Activated naive CD8-positive, alpha-beta T cell (primary cell): ENCODE measurements around the gene JMJD1C.
A peak's percentile ranks its signal among the peaks of the same experiment; 100 is the strongest.

Experiments used
- H3K27ac Mint-ChIP-seq: one replicate; pipeline ENCODE4 v1.8.0; 2021; ENCODE audit warnings: mixed read lengths
- H3K27me3 Mint-ChIP-seq: one replicate; pipeline ENCODE4 v1.8.0; 2021; ENCODE audit warnings: mixed read lengths
- H3K36me3 Mint-ChIP-seq: one replicate; pipeline ENCODE4 v1.8.0; 2021; ENCODE audit warnings: mixed read lengths
- H3K4me1 Mint-ChIP-seq: one replicate; pipeline ENCODE4 v1.8.0; 2021; ENCODE audit warnings: low read depth, mixed read lengths
- H3K4me3 Mint-ChIP-seq: one replicate; pipeline ENCODE4 v1.8.0; 2021; ENCODE audit warnings: mild to moderate bottlenecking, mixed read lengths
- H3K9me3 Mint-ChIP-seq: one replicate; pipeline ENCODE4 v1.8.0; 2021; ENCODE audit warnings: low read depth, mixed read lengths

Gene JMJD1C

GRCh38 chr10:63267414-63268148 lies 198.2 kb downstream of the JMJD1C start:
- Mint-ChIP-seq H3K4me1 (peaks cover 22% of the 10 kb centered on the region), H3K36me3 (peaks cover 2% of the 10 kb centered on the region), H3K27ac (peak overlapping the region; percentile 98), H3K9me3 (no peaks in the 10 kb centered on the region), H3K4me3 (peak overlapping the region; percentile 98), H3K27me3 (no peaks in the 10 kb centered on the region)

- peaks cover 2% of the 10 kb centered on the region for H3K36me3 Mint-ChIP-seq
- peak overlapping the region; percentile 93 for H3K27ac Mint-ChIP-seq
- H3K4me1 Mint-ChIP-seq: peaks cover 30% of the 10 kb centered on the region
- peak overlapping the region; percentile 98 for H3K4me3 Mint-ChIP-seq
- H3K9me3 Mint-ChIP-seq: no peaks in the 10 kb centered on the region
- no peaks in the 10 kb centered on the region for H3K27me3 Mint-ChIP-seq
These were observed 199.1 kb downstream of the JMJD1C start for GRCh38 chr10:63266391-63267316.

- Mint-ChIP-seq H3K27ac (peak overlapping the region; percentile 97), H3K4me1 (peaks cover 38% of the 10 kb centered on the region), H3K9me3 (no peaks in the 10 kb centered on the region), H3K27me3 (no peaks in the 10 kb centered on the region), H3K4me3 (peak overlapping the region; percentile 98), H3K36me3 (peaks cover 10% of the 10 kb centered on the region)
These were observed 200.0 kb downstream of the JMJD1C start for GRCh38 chr10:63265683-63266235.

GRCh38 chr10:63265222-63265617 lies 200.6 kb downstream of the JMJD1C start:
- Mint-ChIP-seq H3K27ac (peak overlapping the region; percentile 97), H3K4me1 (peaks cover 36% of the 10 kb centered on the region), H3K36me3 (peaks cover 10% of the 10 kb centered on the region), H3K9me3 (no peaks in the 10 kb centered on the region), H3K27me3 (no peaks in the 10 kb centered on the region), H3K4me3 (peak overlapping the region; percentile 98)

GRCh38 chr10:63264617-63265221 lies 201.1 kb downstream of the JMJD1C start:
- peaks cover 11% of the 10 kb centered on the region for H3K36me3 Mint-ChIP-seq
- peaks cover 41% of the 10 kb centered on the region for H3K4me1 Mint-ChIP-seq
- H3K9me3 Mint-ChIP-seq: no peaks in the 10 kb centered on the region
- H3K4me3 Mint-ChIP-seq: peak overlapping the region; percentile 98
- H3K27me3 Mint-ChIP-seq: no peaks in the 10 kb centered on the region
- H3K27ac Mint-ChIP-seq: peak overlapping the region; percentile 97

GRCh38 chr10:63262430-63263073 lies 203.2 kb downstream of the JMJD1C start:
- H3K36me3 Mint-ChIP-seq: peaks cover 20% of the 10 kb centered on the region
- H3K4me1 Mint-ChIP-seq: peaks cover 60% of the 10 kb centered on the region
- no peaks in the 10 kb centered on the region for H3K27me3 Mint-ChIP-seq
- H3K4me3 Mint-ChIP-seq: peak overlapping the region; percentile 60
- no peaks in the 10 kb centered on the region for H3K9me3 Mint-ChIP-seq
- H3K27ac Mint-ChIP-seq: peak overlapping the region; percentile 28

GRCh38 chr10:63261496-63261895 lies 204.3 kb downstream of the JMJD1C start:
- Mint-ChIP-seq H3K27ac (peak overlapping the region; percentile 87), H3K4me3 (peak overlapping the region; percentile 74), H3K9me3 (no peaks in the 10 kb centered on the region), H3K27me3 (no peaks in the 10 kb centered on the region), H3K36me3 (peaks cover 22% of the 10 kb centered on the region), H3K4me1 (peaks cover 70% of the 10 kb centered on the region)

GRCh38 chr10:63260860-63261251 lies 204.9 kb downstream of the JMJD1C start:
- Mint-ChIP-seq H3K9me3 (no peaks in the 10 kb centered on the region), H3K27me3 (no peaks in the 10 kb centered on the region), H3K4me3 (peak overlapping the region; percentile 59), H3K36me3 (peaks cover 22% of the 10 kb centered on the region), H3K27ac (peak overlapping the region; percentile 66), H3K4me1 (peaks cover 75% of the 10 kb centered on the region)

- Mint-ChIP-seq H3K27me3 (no peaks in the 10 kb centered on the region), H3K4me1 (peaks cover 75% of the 10 kb centered on the region), H3K36me3 (peaks cover 21% of the 10 kb centered on the region), H3K9me3 (no peaks in the 10 kb centered on the region), H3K27ac (no peak overlapping the region), H3K4me3 (peak overlapping the region; percentile 38)
These were observed 205.5 kb downstream of the JMJD1C start for GRCh38 chr10:63260103-63260859.

GRCh38 chr10:63258920-63259678 lies 206.7 kb downstream of the JMJD1C start:
- Mint-ChIP-seq H3K9me3 (no peaks in the 10 kb centered on the region), H3K27ac (peak overlapping the region; percentile 58), H3K27me3 (no peaks in the 10 kb centered on the region), H3K36me3 (peaks cover 20% of the 10 kb centered on the region), H3K4me1 (peaks cover 82% of the 10 kb centered on the region), H3K4me3 (peak overlapping the region; percentile 64)

GRCh38 chr10:63257778-63258177 lies 208.0 kb downstream of the JMJD1C start:
- Mint-ChIP-seq H3K27me3 (no peaks in the 10 kb centered on the region), H3K36me3 (peaks cover 26% of the 10 kb centered on the region), H3K4me3 (no peak overlapping the region), H3K4me1 (peaks cover 85% of the 10 kb centered on the region), H3K9me3 (no peaks in the 10 kb centered on the region), H3K27ac (peak overlapping the region; percentile 4)

- peaks cover 22% of the 10 kb centered on the region for H3K36me3 Mint-ChIP-seq
- no peaks in the 10 kb centered on the region for H3K27me3 Mint-ChIP-seq
- H3K4me3 Mint-ChIP-seq: peak overlapping the region; percentile 51
- H3K9me3 Mint-ChIP-seq: no peaks in the 10 kb centered on the region
- peaks cover 82% of the 10 kb centered on the region for H3K4me1 Mint-ChIP-seq
- H3K27ac Mint-ChIP-seq: peak overlapping the region; percentile 75
These were observed 209.6 kb downstream of the JMJD1C start for GRCh38 chr10:63256009-63256773.

- no peaks in the 10 kb centered on the region for H3K9me3 Mint-ChIP-seq
- H3K4me1 Mint-ChIP-seq: peaks cover 78% of the 10 kb centered on the region
- no peaks in the 10 kb centered on the region for H3K27me3 Mint-ChIP-seq
- H3K27ac Mint-ChIP-seq: peak overlapping the region; percentile 66
- H3K36me3 Mint-ChIP-seq: peaks cover 19% of the 10 kb centered on the region
- no peak overlapping the region for H3K4me3 Mint-ChIP-seq
These were observed 210.5 kb downstream of the JMJD1C start for GRCh38 chr10:63255316-63255715.
